Fibroblast of peridontal ligament (primary cell): ENCODE results near the gene ZFP92.
A peak's percentile ranks its signal among the peaks of the same experiment; 100 is the strongest.

Experiments
- DNase-seq: peaks from one replicate; pipeline ENCODE4 v3.0.0-alpha.2; 2010; ENCODE audit errors: extremely low read depth

ZFP92 gene

GRCh38 chrX:153408221-153408721 is 3.0 kb upstream of the ZFP92 start:
- no peak for DNase-seq

- DNase-seq, result no peak
These were observed 2.4 kb upstream of the ZFP92 start for GRCh38 chrX:153408871-153409351.

- no peak for DNase-seq
These were observed 1.7 kb upstream of the ZFP92 start for GRCh38 chrX:153409414-153410101.

- DNase-seq, result no peak
These were observed 899 bp upstream of the ZFP92 start for GRCh38 chrX:153410373-153410772.

GRCh38 chrX:153410888-153411254 is 401 bp upstream of the ZFP92 start:
- DNase-seq, result no peak

- DNase-seq, result no peak
These were observed 809 bp downstream of the ZFP92 start for GRCh38 chrX:153411988-153412574.

- DNase-seq, result peak; percentile 3
These were observed 1.8 kb downstream of the ZFP92 start for GRCh38 chrX:153412746-153413720.

GRCh38 chrX:153413731-153414130 is 2.5 kb downstream of the ZFP92 start:
- no peak for DNase-seq

GRCh38 chrX:153414856-153415510 is 3.7 kb downstream of the ZFP92 start:
- peak; percentile 6 for DNase-seq

GRCh38 chrX:153416781-153417450 is 5.6 kb downstream of the ZFP92 start:
- DNase-seq, result no peak

- DNase-seq, result no peak
These were observed 6.4 kb downstream of the ZFP92 start for GRCh38 chrX:153417637-153418036.

- no peak for DNase-seq
These were observed 9.8 kb downstream of the ZFP92 start for GRCh38 chrX:153420851-153421599.

GRCh38 chrX:153421856-153422255 is 10.6 kb downstream of the ZFP92 start:
- no peak for DNase-seq

- DNase-seq, result no peak
These were observed 12.4 kb downstream of the ZFP92 start for GRCh38 chrX:153423652-153424051.

GRCh38 chrX:153426204-153426603 is 14.9 kb downstream of the ZFP92 start:
- DNase-seq, result no peak

GRCh38 chrX:153430796-153431195 is 19.5 kb downstream of the ZFP92 start:
- no peak for DNase-seq

- no peak for DNase-seq
These were observed 21.9 kb downstream of the ZFP92 start for GRCh38 chrX:153433161-153433680.

- no peak for DNase-seq
These were observed 22.6 kb downstream of the ZFP92 start for GRCh38 chrX:153433781-153434285.

- DNase-seq, result no peak
These were observed 23.5 kb downstream of the ZFP92 start for GRCh38 chrX:153434801-153435200.

- no peak for DNase-seq
These were observed 24.6 kb downstream of the ZFP92 start for GRCh38 chrX:153435845-153436244.
